OCI-M2 (cell line): ENCODE measurements around the gene ZPBP2.
"Not testable (repeated sequence)": the region's sequence is repeated elsewhere in the genome, so short reads cannot be mapped to it uniquely, and the experiment has no call there.

ENCODE experiments used
- DNase-seq: peaks from one replicate; lab custom pipeline; 2025; ENCODE audit not compliant: unreplicated experiment; lab: John Stamatoyannopoulos, UW

The ZPBP2 gene

DNA sequence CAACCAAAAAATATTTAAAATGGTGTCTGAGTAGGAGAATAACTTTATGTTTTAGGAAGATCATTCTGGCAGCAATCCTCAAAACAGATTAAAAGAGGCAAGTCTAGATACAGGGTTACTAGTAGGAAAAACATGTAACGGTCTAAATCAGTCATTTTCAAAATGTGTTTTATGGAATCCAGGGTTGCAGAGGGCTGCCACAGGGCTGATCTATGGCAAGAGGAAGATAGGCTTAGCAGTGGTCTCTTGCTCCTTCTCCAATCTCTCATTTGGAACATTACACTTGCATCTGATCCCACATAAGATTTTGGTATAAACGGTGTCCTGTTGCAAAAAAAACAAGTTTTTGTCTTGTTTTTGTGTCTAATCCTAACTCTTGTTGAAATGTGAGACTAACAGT is 13.1 kb upstream of the ZPBP2 start:
- DNase-seq: no peak

DNA sequence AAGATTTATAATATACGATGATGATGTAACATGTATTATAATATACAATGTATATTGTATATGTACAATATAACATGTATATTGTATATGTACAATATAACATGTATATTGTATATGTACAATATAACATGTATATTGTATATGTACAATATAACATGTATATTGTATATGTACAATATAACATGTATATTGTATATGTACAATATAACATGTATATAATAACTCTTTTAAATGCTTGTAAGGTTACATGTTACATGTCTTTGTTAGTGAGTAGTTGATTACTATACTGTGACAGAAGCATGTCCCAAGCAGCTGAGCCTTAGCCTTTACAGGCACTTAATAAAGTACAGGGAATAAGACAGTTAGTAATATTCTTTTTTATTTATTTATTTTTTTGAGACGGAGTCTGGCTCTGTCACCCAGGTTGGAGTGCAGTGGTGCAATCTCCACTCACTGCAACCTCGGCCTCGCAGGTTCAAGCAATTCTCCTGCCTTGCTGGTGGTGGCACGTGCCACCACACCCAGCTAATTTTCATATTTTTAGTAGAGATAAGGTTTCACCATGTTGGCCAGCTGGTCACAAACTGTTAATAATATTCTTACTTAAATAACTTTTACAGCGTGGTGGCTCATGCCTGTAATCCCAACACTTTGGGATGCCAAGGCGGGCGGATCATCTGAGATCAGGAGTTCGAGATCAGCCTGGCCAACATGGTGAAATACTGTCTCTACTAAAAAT is 11.9 kb upstream of the ZPBP2 start:
- DNase-seq: not testable (repeated sequence)

DNA sequence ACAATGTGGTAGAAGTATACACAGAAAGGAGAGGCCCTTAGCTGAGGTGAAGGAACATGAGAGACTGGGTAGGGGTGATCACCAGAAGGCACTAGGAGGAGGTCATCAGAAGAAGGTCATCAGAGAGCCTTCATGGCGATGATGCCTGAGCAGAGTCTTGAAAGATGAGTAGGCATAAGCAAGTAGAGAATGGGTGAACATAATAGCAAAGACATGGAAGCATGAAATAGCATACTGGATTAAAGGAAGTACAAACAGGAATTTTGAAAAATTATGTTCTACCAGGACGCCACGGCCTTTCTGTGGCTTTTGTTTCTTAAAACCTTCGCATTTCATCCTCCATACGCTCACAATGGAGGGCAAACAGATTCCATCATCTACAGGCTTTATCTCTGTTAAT is 6.8 kb upstream of the ZPBP2 start:
- DNase-seq: no peak

DNA sequence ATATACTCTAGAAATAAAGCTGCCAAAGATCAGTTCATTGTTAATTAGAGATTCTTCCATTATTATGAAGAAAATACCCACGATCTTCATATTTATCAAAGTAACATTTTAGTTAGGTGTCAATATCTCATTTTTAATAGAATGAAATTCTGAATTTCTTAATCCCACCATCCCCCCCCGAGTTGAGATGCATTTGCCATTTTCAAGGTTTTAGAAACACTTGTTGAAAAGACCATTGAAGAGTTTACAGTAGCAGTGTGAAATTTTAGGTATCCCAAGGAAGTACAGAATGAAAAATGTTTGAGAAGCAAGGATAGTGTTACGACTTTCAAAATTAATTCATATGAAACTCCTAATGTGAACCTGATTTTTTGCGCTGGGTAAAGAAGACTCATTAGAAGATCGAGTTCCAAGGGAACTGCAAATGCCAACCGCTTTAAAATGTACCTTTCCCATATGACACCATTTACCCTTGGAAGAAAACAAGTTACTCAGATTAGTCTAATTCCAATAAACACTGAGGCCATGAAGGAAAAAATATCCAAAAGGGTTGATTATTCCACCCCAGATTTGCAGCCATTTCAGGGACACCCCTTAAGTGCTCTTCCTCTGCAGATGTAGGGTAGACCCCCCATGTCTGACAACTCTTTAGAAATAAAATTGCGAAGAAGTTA is 4.6 kb upstream of the ZPBP2 start:
- DNase-seq: no peak

DNA sequence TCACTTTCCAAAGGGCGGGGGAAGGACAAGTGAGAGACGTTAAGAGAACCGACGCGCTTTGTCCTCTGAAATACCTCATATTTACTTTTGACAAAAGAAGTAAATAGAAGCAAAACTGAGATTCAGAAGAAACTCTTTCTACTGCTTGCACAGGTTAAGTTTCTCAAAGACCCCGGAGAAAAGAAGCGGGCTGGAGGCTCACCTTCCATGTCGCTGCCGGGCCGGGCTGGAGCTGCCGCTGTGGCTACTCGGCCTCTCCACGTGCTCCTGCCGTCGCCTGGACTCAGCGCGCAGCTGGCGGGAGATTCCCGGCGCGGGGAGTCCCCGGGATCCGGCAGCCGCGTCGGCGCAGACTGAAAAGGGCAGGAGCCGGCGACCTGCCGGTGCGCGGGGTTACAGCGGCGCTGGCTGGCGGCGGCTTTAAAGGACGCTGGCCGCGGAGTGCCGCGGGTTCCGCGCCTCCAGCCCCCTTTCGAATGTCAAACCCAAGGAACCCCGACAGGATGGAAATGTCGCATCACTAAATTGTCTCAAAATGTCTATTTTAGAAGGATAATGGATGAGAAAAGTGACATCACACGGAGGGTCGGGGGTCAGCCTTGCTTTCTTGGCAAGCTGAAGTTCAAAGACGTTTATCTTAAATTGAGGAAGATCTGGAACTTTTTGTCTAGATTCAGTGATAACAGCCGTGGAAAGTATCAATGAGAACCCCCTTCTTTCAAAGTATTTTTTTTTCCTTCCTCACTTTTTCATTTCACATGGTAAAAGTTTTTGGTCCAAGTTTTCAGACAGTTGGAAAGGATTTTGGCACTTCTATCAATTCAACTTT is 3.9 kb upstream of the ZPBP2 start, which contains the start of gene IKZF3:
IKZF3 (minus strand) TSS at position 395 of the 829 bp plus-strand sequence; CDS start at position 209, 186 bp downstream.
- no peak for DNase-seq

DNA sequence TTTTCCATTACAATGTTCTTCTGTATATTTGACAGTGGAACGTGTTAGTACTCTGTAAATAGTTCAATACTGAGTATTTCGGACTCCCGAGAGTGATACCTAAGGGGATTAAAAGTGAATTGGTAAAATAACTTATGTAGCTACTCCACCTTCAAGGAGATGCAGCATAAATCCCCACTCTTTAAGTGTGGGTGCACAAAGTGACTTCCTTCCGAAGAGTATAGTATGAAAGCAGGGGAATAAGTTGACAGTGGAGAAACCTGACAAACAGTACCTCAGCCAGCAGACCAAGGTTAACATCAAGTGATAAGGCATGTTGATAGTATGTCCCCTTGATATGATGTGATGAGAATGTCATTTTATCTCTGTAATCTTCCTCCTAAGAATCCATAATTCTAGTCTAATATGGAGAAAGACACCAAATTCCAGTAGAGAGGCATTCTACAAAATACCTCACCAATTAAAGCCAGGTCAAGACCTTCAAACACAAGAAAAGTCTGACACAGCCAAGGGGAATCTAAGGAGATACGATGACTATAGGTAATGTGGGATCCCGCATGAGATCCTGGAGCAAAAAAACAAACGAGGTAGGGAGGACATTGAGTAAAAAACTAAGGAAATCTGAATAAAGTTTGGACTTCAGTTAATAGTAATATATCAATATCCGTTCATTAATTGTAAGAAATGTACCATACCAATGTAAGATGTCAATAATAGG is 1.8 kb upstream of the ZPBP2 start:
- no peak for DNase-seq

DNA sequence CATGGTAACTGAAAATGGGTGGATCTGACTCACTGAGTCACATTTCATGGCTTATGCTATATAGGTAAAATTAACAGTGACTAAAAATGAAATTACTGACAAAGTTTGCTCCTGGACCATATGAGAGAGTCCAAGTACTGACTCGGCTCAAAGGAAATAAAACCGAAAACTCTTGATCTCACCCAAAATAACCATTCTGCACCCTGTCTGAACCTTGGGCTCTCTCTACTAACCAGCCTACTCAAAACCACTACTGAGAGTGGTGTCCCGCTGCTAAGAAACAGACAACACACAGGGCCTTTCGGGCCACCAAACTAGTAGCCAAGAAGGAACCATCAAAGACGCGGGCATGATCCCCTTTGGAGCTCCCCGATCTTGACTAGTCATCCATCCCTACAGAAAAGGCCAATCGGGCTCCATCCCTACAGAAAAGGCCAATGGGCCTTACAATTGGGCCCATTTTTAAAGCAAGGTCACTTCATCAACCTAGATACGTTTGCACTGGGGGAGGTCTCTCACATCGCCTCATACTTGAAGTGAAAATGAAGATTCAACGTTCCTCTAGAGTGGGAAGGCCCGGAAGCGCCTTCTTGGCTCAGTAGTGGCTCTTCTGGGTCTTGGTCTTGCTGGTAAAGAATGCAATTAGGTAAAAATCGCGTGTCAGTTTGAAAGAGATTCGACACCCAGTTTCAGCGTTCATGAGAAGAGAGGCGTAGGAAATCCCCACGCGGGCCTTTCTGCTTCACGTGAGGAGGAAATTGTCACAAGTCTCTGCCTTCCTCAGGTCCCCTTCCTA is 720 bp upstream of the ZPBP2 start:
- DNase-seq: no peak

DNA sequence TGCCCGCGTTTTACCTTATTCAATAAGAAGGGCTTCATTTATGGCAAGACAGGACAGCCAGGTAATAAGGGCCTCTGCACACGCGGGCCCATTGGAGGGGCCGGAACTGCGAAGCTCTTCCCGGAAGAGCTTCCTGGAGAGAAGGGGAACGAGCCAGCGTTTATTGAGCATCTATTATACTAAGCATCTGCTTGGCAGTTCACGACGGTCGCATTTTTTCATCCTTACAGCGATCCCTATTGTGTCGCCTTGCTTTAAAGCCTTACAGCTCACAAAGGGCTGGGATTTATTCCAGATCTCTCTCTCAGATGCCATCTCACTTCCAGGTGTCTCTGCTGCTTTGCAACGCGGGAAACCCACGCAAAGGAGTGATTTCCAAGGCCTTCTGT is 546 bp downstream of the ZPBP2 start:
- no peak for DNase-seq

DNA sequence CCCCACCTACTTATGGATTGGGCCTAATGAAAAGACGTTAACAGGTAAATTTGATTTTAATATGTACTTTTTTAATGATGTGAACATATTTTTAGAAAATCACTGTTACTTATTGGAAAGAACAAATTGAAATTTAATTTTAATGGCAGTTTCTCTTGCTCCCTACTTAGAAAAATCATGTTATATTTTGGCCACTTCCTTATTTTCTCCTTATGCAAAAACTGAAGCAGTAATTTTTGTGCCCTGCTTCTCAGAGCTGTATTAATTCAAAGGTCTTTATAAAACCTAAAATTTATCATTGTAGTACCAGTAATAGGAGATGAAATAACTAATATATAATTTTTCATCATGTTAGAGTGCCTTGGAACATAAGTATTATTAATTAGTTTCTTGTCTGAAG is 2.8 kb downstream of the ZPBP2 start:
- no peak for DNase-seq

DNA sequence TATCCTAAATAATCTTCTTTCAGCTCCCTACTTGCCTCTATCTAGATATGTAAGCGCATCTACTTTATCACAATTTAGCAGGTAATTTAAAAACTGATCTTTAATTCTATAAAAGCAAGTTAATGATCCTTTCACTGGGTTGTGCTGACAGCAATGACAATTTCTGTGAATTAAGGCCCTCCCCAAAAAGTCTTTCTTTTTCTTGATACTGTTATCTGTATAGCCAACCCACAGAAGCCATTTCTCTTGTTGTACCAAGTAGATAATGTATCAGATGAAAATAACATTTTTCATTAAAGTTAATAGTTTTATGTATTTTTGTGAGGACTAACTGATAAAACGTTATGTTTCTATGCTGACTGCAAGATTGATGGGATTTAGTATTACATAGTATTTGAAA is 3.8 kb downstream of the ZPBP2 start:
- DNase-seq: no peak

DNA sequence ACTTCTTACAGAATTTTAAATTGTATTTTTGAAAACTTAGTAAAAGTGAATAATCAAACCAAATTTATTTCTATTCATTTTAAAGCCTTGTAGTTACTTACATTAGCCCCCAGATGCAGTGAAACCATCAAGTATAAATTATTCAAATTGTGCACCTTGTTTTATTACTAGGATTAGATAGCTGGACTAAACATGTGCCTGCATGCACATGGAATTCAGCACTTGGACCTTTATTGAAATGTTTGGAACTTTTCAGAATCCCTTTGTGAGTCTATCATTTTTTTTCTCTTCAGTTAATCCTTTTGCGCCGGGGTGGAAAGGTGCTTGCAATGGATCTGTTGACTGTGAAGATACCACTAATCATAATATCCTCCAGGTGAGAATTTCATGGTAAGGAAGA is 4.7 kb downstream of the ZPBP2 start:
- no peak for DNase-seq

DNA sequence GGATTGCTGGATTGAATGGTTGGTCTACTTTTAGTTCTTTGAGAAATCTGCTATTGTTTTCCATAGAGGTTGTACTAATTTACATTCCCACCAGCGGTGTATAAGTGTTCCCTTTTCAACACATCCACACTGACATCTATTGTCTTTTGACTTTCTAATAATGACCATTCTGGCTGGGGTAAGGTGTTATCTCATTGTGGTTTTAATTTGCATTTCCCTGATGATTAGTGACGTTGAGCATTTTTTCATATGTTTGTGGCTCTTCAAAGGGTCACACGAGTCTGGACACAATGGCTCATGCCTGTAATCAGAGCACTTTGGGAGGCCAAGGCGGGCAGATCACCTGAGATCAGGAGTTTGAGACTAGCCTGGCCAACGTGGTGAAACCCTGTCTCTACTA is 18.1 kb downstream of the ZPBP2 start:
- DNase-seq: not testable (repeated sequence)

DNA sequence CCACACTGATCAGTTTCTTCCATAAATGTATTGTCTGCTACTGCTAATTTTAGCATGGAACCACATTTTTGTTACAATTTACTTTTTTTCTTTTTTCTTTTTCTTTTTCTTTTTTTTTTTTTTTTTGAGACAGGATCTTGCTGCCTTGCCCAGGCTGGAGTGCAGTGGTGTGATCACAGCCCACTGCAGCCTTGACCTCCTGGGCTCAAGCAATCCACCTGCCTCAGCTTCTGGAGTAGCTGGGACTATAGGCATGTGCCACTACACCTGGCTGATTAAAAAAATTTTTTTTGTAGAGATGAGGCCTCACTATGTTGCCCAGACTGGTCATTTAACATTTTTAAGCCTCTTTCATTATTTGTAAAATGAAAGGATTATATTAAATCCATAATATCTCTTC is 19.1 kb downstream of the ZPBP2 start:
- DNase-seq: no peak

DNA sequence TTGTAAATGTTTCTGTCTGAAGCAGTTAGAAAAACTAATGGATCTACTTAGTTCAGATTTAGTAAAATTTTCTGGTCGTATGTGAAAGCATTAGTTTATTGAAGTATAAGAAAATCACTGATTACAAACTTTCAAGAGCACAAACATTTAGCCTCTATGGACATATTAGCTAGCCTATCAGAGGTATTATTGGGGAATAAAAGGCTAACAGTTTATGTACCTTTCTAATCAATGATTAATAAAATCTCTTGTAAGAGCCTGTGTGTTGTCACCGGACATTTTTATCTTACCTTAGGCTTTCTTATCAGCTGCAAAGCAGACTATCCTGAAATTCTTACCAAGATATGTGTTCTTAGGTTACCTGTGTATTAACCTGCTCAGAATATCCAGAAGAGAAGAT is 21.2 kb downstream of the ZPBP2 start:
- no peak for DNase-seq

DNA sequence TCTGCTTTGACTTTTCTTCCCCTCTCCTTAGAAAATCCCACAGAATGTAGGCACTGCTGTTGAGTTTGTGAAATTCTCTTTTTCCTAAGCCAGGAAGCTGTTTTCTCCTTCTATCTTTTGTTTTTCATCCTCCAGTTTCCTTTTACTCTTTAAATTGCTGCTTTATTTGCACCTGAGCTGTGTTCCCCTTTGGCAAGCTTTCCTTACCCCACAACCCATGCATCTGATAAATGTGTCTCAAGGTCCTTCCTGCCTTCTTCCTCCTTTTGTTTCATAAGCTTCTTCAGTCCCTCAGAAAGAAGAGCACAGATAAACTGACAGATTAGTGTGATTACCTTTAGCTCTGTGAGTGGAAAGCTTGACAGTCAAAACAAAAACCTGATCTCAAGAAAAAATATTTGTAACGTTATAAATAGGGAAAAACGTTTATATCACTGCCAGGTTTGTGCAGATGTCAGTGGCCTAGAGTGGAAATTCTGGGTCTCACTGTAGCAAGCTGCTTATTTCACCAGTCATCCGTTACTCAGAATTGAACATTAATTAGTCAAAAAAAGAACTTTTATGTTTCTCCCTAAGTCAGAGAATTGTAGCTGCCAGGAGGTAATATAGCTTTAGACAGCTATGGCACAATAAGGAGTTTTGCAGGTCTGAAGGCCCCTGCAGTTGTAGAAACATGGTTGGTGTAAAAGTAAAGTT is 26.8 kb downstream of the ZPBP2 start:
- no peak for DNase-seq

DNA sequence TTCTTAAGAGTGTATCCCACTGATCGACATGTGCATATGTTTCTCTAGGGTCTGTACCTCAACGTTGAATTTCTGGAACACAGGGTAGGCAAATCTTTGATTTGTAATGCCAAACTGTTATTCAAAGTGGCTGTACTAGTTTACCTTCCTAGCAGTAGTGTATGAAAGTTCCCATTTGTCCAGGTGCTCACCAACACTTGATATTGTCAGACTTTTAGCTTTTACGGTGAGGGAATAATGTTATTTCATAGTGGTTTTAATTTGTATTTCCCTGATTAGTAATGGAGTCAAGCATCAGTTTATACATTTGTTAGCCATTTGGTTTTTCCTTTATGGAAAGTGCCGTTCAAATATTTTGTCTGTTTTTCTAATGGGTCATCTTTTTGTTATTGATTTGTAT is 30.1 kb downstream of the ZPBP2 start:
- no peak for DNase-seq

DNA sequence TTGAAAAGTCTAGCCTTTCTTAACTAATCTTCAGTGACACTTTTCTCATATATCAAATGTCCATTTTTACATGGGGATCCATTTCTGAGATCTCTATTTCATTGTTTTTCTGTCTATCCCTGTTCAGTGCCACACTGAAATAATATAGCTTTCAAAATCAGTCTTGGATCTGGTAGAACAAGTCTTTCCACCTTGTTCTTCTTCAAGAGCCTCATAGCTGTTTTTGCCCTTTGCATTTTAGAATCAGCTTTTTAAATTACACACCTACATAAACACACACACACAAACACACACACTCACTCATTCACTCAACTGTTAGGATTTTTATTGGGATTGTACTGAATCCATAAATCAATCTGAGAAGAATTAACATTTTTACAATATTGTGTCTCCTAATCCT is 31.2 kb downstream of the ZPBP2 start:
- DNase-seq: no peak

DNA sequence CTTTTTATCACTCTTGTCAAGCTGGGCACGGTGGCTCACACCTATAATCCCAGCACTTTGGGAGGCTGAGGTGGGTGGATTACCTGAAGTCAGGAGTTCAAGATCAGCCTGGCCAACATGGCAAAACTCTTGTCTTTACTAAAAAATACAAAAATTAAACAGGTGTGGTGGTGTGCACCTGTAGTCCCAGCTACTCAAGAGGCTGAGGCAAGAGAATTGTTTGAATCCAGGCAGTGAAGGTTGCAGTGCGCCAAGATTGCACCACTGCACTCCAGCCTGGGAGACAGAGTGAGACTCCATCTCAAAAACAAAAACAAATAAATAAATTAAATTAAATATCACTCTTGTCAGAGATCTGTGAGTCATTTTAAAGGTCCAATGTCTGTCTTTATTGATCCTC is 34.0 kb downstream of the ZPBP2 start:
- not testable (repeated sequence) for DNase-seq

DNA sequence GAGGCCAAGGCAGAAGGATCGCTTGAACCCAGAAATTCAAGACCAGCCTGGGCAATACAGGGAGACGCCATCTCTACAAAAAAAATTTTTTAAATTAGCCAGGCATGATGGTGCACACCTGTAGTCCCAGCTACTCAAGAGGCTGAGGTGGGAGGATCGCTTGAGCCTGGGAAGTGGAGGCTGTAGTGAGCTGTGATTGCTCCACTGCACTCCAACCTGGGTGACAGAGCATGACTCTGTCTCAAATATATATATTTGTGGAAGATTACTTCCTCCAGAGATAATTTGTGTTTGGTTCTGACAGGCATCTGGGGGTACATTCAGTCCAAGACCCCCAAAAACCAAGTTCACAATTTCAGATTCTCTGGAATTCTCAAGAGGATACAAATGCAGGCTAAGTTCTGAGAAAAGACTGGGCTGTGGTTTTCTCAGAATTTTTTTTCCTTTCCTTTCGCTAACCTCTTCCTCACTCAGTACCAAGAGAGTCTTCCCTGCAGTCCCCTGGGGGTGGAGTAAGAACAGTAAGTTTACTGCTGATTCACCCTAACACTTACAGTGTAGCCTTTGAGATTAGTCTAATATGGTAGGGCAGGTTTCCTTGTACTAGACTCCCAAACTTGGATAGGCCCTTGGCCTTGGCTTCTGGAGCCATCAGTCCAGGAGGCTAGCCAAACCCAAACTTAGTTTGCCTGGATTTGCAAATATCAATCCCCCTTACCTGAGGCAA is 35.3 kb downstream of the ZPBP2 start:
- DNase-seq: no peak
